K562 (cell line): ENCODE results near the gene RCHY1. TPM values are rescaled to one million over a fixed set of nuclear protein-coding genes. Genes with fewer than 3 reads are reported as not detected.
A peak's percentile ranks its signal among the peaks of the same experiment; 100 is the strongest.

Experiments
- NFRKB ChIP-seq: fragments of 450-650 bp; IDR thresholded peaks from 2 replicates; pipeline ENCODE4 v1.6.1; 2016; ENCODE audit warnings: low read depth
- NR4A1 ChIP-seq, 2 experiments: fragments of 250-450 bp in 1 of 2; fragments of 450-650 bp in 1 of 2; sonication (Bioruptor Pico) in 1 of 2; IDR thresholded peaks; 2 replicates each; pipeline versions ENCODE4 v1.4.0 to v1.6.1; 2016 to 2020; ENCODE audit warnings: mild to moderate bottlenecking in 2 of 2, missing compliant biosample characterization in 1 of 2, missing genetic modification characterization in 1 of 2, moderate library complexity in 1 of 2
- POLR2AphosphoS2 ChIP-seq: IDR thresholded peaks from 2 replicates; pipeline ENCODE4 v1.6.1; 2012; ENCODE audit warnings: low read length, improper control_type of control experiment
- SMAD2 ChIP-seq: fragments of 150-350 bp; IDR thresholded peaks from 2 replicates; pipeline ENCODE4 v1.6.1; 2014; ENCODE audit warnings: low read depth, mild to moderate bottlenecking, low read length
- TCF7 ChIP-seq: sonication (generic); IDR thresholded peaks from 2 replicates; pipeline ENCODE4 v1.6.1; 2016; ENCODE audit warnings: antibody characterized with exemption, borderline replicate concordance
- ZNF133 ChIP-seq: fragments of 250-450 bp; sonication (Bioruptor Pico); IDR thresholded peaks from 2 replicates; pipeline ENCODE4 v1.4.0; 2020; ENCODE audit warnings: mild to moderate bottlenecking
- polyA plus RNA-seq, 8 experiments: library from polyadenylated mRNA; depleted of rRNA in 4 of 8; stranded (reverse) in 5 of 8; unstranded in 3 of 8; fragments of >200 nt; fragmentation: Nextera tagmentation in 2 of 8; fragmentation: Illumina TruSeq in 1 of 8; extraction: Ambion mirVana in 2 of 8; extraction: Trizol in 1 of 8; gene quantifications; 2 replicates each; pipeline versions ENCODE4 v1.2.1 to v1.2.3, GENCODE V29; 2011 to 2014; ENCODE audit warnings: inconsistent platforms in 1 of 8, missing spikeins in 1 of 8
- total RNA-seq, 7 experiments: library from RNA; depleted of rRNA in 6 of 7; stranded (reverse); fragments of >200 nt in 6 of 7; fragmentation: Illumina TruSeq in 2 of 7; extraction: Trizol in 2 of 7; gene quantifications; 2 replicates each; pipeline versions ENCODE4 v1.2.1 to v1.2.3, GENCODE V29; 2011 to 2021; ENCODE audit warnings: low replicate concordance in 1 of 7
- TF ChIP-seq, protein P1 (sequence below): fragments of 450-650 bp; IDR thresholded peaks from 2 replicates; pipeline ENCODE4 v1.6.1; 2017; ENCODE audit warnings: antibody characterized with exemption, mild to moderate bottlenecking
- TF ChIP-seq, protein P2 (sequence below): fragments of 250-450 bp; sonication (Bioruptor Pico); IDR thresholded peaks from 2 replicates; pipeline ENCODE4 v1.8.0; 2021; ENCODE audit warnings: moderate library complexity, mild to moderate bottlenecking, inconsistent platforms
- TF ChIP-seq, protein P3 (sequence below): fragments of 250-450 bp; sonication (Bioruptor Pico); IDR thresholded peaks from 2 replicates; pipeline ENCODE4 v1.5.0; 2021; ENCODE audit warnings: mild to moderate bottlenecking, borderline replicate concordance
- TF ChIP-seq, protein P4 (sequence below), 2 experiments: fragments of 450-650 bp; IDR thresholded peaks; 2 replicates each; pipeline ENCODE4 v1.6.1; 2016; ENCODE audit warnings: mild to moderate bottlenecking in 2 of 2, borderline replicate concordance in 1 of 2, low read depth in 1 of 2, moderate library complexity in 1 of 2

RCHY1 gene
- total and polyA plus RNA-seq, 9 of the 15 experiments (the other 6 are each of a cell fraction or from before 2014, with no cell fraction given) = 27.3 to 85.1 (median 45.9) TPM

DNA sequence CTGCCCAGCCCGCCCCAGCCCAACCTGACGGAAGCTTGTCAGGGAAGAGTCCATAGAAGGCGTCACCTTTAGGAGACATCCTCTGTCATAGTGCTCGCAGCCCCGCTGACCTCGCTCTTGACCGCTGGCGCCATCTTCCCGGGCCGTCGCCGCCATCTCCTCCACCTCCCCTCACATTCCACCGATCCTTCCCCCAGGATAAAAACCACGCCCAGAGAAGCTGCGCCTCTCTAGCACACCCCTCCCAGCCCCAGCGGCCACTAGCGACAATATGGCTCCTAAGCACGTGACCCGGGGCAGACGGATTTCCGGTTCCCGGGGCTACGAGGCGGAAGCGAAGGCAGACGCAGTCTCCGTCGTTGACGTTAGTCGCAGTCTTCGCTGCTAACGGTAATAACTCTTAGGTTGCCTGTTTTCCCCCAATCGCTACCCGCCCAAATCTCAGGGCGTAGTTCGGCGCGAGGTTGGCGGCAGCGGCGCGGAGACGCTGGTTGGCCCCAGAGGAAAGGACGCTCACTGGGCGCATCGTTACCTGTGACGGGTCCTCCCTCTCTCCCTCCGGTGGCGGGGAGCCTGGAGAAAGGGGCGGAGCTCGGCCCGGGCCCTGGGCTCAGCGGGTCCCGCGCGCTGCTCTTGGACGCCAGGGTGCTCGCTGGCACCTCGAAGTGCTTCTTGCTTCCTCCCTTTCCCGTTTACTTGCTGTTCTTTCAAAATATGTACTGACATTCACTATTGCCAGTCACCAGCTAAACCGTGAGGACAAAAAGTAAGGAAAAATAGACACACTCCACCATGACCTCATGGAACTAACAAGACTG lies at the start of gene RCHY1, which contains the start of gene THAP6 (continued):
- TF ChIP-seq, protein P1, sequence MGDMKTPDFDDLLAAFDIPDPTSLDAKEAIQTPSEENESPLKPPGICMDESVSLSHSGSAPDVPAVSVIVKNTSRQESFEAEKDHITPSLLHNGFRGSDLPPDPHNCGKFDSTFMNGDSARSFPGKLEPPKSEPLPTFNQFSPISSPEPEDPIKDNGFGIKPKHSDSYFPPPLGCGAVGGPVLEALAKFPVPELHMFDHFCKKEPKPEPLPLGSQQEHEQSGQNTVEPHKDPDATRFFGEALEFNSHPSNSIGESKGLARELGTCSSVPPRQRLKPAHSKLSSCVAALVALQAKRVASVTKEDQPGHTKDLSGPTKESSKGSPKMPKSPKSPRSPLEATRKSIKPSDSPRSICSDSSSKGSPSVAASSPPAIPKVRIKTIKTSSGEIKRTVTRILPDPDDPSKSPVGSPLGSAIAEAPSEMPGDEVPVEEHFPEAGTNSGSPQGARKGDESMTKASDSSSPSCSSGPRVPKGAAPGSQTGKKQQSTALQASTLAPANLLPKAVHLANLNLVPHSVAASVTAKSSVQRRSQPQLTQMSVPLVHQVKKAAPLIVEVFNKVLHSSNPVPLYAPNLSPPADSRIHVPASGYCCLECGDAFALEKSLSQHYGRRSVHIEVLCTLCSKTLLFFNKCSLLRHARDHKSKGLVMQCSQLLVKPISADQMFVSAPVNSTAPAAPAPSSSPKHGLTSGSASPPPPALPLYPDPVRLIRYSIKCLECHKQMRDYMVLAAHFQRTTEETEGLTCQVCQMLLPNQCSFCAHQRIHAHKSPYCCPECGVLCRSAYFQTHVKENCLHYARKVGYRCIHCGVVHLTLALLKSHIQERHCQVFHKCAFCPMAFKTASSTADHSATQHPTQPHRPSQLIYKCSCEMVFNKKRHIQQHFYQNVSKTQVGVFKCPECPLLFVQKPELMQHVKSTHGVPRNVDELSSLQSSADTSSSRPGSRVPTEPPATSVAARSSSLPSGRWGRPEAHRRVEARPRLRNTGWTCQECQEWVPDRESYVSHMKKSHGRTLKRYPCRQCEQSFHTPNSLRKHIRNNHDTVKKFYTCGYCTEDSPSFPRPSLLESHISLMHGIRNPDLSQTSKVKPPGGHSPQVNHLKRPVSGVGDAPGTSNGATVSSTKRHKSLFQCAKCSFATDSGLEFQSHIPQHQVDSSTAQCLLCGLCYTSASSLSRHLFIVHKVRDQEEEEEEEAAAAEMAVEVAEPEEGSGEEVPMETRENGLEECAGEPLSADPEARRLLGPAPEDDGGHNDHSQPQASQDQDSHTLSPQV = no peak
- TF ChIP-seq, protein P2, sequence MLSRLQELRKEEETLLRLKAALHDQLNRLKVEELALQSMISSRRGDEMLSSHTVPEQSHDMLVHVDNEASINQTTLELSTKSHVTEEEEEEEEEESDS = no peak
- TF ChIP-seq, protein P3, sequence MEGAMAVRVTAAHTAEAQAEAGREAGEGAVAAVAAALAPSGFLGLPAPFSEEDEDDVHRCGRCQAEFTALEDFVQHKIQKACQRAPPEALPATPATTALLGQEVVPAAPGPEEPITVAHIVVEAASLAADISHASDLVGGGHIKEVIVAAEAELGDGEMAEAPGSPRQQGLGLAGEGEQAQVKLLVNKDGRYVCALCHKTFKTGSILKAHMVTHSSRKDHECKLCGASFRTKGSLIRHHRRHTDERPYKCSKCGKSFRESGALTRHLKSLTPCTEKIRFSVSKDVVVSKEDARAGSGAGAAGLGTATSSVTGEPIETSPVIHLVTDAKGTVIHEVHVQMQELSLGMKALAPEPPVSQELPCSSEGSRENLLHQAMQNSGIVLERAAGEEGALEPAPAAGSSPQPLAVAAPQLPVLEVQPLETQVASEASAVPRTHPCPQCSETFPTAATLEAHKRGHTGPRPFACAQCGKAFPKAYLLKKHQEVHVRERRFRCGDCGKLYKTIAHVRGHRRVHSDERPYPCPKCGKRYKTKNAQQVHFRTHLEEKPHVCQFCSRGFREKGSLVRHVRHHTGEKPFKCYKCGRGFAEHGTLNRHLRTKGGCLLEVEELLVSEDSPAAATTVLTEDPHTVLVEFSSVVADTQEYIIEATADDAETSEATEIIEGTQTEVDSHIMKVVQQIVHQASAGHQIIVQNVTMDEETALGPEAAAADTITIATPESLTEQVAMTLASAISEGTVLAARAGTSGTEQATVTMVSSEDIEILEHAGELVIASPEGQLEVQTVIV (CRISPR knock-in tag) = no peak
- TF ChIP-seq ZNF133 (CRISPR knock-in tag) (no peak), TCF7 (no peak), POLR2AphosphoS2 (no peak), NFRKB (peak; percentile 98), NR4A1 (CRISPR knock-in tag; IDR thresholded peaks at IDR 0.05) (no peak), NR4A1 (tag; IDR thresholded peaks at IDR 0.05) (no peak), SMAD2 (no peak)
- TF ChIP-seq, protein P4, sequence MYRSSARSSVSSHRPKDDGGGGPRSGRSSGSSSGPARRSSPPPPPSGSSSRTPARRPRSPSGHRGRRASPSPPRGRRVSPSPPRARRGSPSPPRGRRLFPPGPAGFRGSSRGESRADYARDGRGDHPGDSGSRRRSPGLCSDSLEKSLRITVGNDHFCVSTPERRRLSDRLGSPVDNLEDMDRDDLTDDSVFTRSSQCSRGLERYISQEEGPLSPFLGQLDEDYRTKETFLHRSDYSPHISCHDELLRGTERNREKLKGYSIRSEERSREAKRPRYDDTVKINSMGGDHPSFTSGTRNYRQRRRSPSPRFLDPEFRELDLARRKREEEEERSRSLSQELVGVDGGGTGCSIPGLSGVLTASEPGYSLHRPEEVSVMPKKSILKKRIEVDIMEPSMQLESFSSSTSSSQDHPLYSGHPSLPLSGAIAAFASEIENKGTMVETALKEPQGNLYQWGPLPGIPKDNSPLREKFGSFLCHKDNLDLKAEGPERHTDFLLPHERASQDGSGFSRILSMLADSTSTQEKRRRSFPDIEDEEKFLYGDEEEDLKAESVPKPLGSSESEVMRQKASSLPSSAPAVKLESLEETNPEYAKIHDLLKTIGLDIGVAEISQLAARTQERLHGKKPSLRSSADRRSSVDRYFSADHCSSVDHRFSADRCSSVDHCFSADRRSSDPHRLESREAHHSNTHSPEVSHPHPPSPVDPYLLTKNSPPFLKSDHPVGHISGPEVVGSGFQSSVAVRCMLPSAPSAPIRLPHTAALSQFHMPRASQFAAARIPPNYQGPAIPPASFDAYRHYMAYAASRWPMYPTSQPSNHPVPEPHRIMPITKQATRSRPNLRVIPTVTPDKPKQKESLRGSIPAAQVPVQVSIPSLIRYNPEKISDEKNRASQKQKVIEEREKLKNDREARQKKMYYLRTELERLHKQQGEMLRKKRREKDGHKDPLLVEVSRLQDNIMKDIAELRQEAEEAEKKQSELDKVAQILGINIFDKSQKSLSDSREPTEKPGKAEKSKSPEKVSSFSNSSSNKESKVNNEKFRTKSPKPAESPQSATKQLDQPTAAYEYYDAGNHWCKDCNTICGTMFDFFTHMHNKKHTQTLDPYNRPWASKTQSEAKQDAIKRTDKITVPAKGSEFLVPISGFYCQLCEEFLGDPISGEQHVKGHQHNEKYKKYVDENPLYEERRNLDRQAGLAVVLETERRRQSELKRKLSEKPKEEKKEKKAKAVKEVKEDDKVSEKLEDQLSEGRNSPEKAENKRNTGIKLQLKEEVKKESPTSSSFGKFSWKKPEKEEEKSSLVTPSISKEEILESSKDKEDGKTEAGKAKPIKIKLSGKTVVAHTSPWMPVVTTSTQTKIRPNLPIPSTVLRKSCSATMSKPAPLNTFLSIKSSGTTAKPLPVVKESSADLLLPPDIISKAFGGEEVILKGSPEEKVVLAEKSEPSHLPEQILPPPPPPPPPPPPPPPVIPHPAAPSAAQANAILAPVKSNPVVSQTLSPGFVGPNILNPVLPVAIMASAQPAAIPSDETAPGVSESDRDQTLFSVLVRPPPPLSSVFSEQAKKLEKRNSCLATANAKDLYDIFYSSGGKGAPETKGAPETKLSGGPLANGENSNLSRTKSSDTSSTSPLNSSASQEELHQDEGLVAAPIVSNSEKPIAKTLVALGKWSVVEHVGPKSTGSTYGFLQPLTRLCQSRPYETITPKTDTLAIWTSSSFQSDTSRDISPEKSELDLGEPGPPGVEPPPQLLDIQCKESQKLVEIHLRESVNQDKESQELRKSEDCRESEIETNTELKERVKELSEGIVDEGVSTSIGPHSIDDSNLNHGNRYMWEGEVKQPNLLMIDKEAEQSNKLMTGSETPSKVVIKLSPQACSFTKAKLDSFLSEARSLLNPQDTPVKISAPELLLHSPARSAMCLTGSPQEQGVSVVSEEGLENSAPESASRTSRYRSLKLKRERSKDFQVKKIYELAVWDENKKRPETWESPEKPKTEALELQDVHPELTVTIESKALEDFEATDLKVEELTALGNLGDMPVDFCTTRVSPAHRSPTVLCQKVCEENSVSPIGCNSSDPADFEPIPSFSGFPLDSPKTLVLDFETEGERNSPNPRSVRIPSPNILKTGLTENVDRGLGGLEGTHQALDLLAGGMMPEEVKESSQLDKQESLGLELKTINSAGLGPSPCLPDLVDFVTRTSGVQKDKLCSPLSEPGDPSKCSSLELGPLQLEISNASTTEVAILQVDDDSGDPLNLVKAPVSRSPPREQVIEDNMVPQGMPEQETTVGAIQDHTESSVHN (IDR thresholded peaks at IDR 0.05; ENCODE audit: borderline replicate concordance in 1 of 2, low read depth in 1 of 2) = no peak
